Breast epithelium (tissue), 4 donors: ENCODE data around the gene WDR90. TPM values are rescaled to one million over a fixed set of nuclear protein-coding genes. Genes with fewer than 3 reads are reported as not detected.

Experiments used
- DNase-seq, 2 donors: peaks; one replicate each; pipeline ENCODE4 v3.0.0-alpha.2; 2019; ENCODE audit warnings: low spot score in 2 of 2
- H3K27ac ChIP-seq, 2 donors: fragments of 200-600 bp; sonication (generic) in 1 of 2; one replicate each; pipeline ENCODE4 v1.5.1; 2016 to 2019; ENCODE audit warnings: mild to moderate bottlenecking in 1 of 2
- H3K27me3 ChIP-seq, 2 donors: fragments of 200-600 bp; sonication (generic) in 1 of 2; one replicate each; pipeline versions ENCODE4 v1.5.1 to v1.6.0; 2017 to 2019; ENCODE audit warnings: control low read depth in 1 of 2, mild to moderate bottlenecking in 1 of 2
- H3K36me3 ChIP-seq: fragments of 200-600 bp; one replicate; pipeline ENCODE4 v1.5.1; 2019
- H3K4me1 ChIP-seq, 2 donors: fragments of 200-600 bp; sonication (generic); one replicate each; pipeline ENCODE4 v1.5.1; 2016 to 2019; ENCODE audit warnings: control low read depth in 1 of 2
- H3K4me3 ChIP-seq, 3 donors: fragments of 200-600 bp; sonication (generic); 1 replicate in 2 of 3; 2 replicates in 1 of 3; pipeline ENCODE4 v1.5.1; 2016 to 2019; ENCODE audit warnings: mild to moderate bottlenecking in 3 of 3, moderate library complexity in 2 of 3
- H3K9me3 ChIP-seq, 2 donors: fragments of 200-600 bp; sonication (generic) in 1 of 2; one replicate each; pipeline ENCODE4 v1.5.1; 2016 to 2019; ENCODE audit warnings: control low read depth in 1 of 2
- POLR2A ChIP-seq: fragments of 450-650 bp; IDR thresholded peaks from one replicate; pipeline ENCODE4 v1.6.1; 2016; ENCODE audit warnings: antibody characterized with exemption, mild to moderate bottlenecking, moderate library complexity
- POLR2AphosphoS5 ChIP-seq, 3 donors: sonication (generic); formaldehyde crosslinking; IDR thresholded peaks; one replicate each; pipeline ENCODE4 v1.6.1; 2017; ENCODE audit warnings: antibody characterized with exemption in 3 of 3
- intact Hi-C: fragments of 100-400 bp; cut with DNase I; formaldehyde crosslinking; loops from one replicate; pipeline ENCODE4 v1.15.1; 2023; ENCODE audit warnings: low total_unique reads
- total RNA-seq, 3 donors: library from RNA; depleted of rRNA; stranded (reverse); fragments of >200 nt; gene quantifications; one replicate each; pipeline ENCODE4 v1.1.0, GENCODE V29; 2016
- TF ChIP-seq, protein P1 (sequence below), 3 donors: fragments of 450-650 bp; IDR thresholded peaks; one replicate each; pipeline ENCODE4 v1.5.1; 2016 to 2017; ENCODE audit warnings: antibody characterized with exemption in 3 of 3, mild to moderate bottlenecking in 3 of 3, moderate library complexity in 3 of 3

Gene WDR90
- total RNA-seq, 3 donors from 2014 or later = 9.6 to 26.9 (median 22.7) TPM

GRCh38 chr16:644556-644955 is 4.6 kb upstream of the WDR90 start:
- TF ChIP-seq, protein P1, sequence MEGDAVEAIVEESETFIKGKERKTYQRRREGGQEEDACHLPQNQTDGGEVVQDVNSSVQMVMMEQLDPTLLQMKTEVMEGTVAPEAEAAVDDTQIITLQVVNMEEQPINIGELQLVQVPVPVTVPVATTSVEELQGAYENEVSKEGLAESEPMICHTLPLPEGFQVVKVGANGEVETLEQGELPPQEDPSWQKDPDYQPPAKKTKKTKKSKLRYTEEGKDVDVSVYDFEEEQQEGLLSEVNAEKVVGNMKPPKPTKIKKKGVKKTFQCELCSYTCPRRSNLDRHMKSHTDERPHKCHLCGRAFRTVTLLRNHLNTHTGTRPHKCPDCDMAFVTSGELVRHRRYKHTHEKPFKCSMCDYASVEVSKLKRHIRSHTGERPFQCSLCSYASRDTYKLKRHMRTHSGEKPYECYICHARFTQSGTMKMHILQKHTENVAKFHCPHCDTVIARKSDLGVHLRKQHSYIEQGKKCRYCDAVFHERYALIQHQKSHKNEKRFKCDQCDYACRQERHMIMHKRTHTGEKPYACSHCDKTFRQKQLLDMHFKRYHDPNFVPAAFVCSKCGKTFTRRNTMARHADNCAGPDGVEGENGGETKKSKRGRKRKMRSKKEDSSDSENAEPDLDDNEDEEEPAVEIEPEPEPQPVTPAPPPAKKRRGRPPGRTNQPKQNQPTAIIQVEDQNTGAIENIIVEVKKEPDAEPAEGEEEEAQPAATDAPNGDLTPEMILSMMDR (IDR thresholded peaks at IDR 0.05) = no peak
- TF ChIP-seq POLR2AphosphoS5 (IDR thresholded peaks at IDR 0.05) = no peak
- TF ChIP-seq POLR2A = no peak
- no peak for DNase-seq
- peaks cover 4 to 30% of the 10 kb centered on the region in 2 donors for H3K4me1 ChIP-seq
- no peaks in the 10 kb centered on the region for H3K36me3 ChIP-seq
- H3K27me3 ChIP-seq = no peaks in the 10 kb centered on the region
- H3K4me3 ChIP-seq = no peak overlapping the region
- intact Hi-C loops = no loop called here
- no peak overlapping the region for H3K27ac ChIP-seq
- H3K9me3 ChIP-seq = no peaks in the 10 kb centered on the region

- TF ChIP-seq POLR2AphosphoS5 (IDR thresholded peaks at IDR 0.05) (no peak), POLR2A (no peak)
- TF ChIP-seq, protein P1 (IDR thresholded peaks at IDR 0.05) = no peak
- Histone ChIP-seq H3K4me1 (peaks cover 12 to 39% of the 10 kb centered on the region in 2 donors), H3K27me3 (no peaks in the 10 kb centered on the region), H3K36me3 (no peaks in the 10 kb centered on the region), H3K27ac (peak overlapping the region; percentile 21 to 94), H3K4me3 (no peak overlapping the region), H3K9me3 (no peaks in the 10 kb centered on the region)
- DNase-seq = no peak
- intact Hi-C loops = no loop called here
Measured at GRCh38 chr16:645852-646678, 3.1 kb upstream of the WDR90 start.

GRCh38 chr16:646679-647172 is 2.4 kb upstream of the WDR90 start:
- TF ChIP-seq POLR2A (no peak), POLR2AphosphoS5 (IDR thresholded peaks at IDR 0.05) (no peak)
- TF ChIP-seq, protein P1 (IDR thresholded peaks at IDR 0.05) = no peak
- Histone ChIP-seq H3K4me3 (no peak overlapping the region), H3K9me3 (no peaks in the 10 kb centered on the region), H3K27ac (peak overlapping the region; percentile 33 to 94), H3K4me1 (peaks cover 12 to 39% of the 10 kb centered on the region in 2 donors), H3K27me3 (no peaks in the 10 kb centered on the region), H3K36me3 (no peaks in the 10 kb centered on the region)
- intact Hi-C loops = no loop called here
- DNase-seq = no peak

- Histone ChIP-seq H3K27ac (peak overlapping the region; percentile 89 to 94), H3K36me3 (no peaks in the 10 kb centered on the region), H3K4me3 (peak overlapping the region in 1 of 3 donors; percentile 80), H3K4me1 (peaks cover 12 to 39% of the 10 kb centered on the region in 2 donors), H3K27me3 (no peaks in the 10 kb centered on the region), H3K9me3 (no peaks in the 10 kb centered on the region)
- DNase-seq = no peak
- TF ChIP-seq, protein P1 (IDR thresholded peaks at IDR 0.05) = no peak
- TF ChIP-seq POLR2A (no peak), POLR2AphosphoS5 (IDR thresholded peaks at IDR 0.05) (no peak)
- intact Hi-C loops = no loop called here
Measured at GRCh38 chr16:647173-647902, 1.8 kb upstream of the WDR90 start.
